Hepatocyte (in vitro differentiated cells): ENCODE measurements around the gene TMEM225B. TPM values are rescaled to one million over a fixed set of nuclear protein-coding genes. Genes with fewer than 3 reads are reported as not detected.

Source experiments
- DNase-seq: peaks from one replicate; pipeline ENCODE4 v3.0.0-alpha.2; 2016; ENCODE audit warnings: low spot score
- H2AFZ ChIP-seq: fragments of 200-600 bp; sonication (generic); 2 replicates; pipeline ENCODE4 v1.6.0; 2016; ENCODE audit warnings: antibody characterized with exemption, mild to moderate bottlenecking
- H3K27ac ChIP-seq: fragments of 200-600 bp; sonication (generic); 2 replicates; pipeline ENCODE4 v1.5.1; 2016; ENCODE audit warnings: mild to moderate bottlenecking
- H3K27me3 ChIP-seq: fragments of 200-600 bp; sonication (generic); 2 replicates; pipeline ENCODE4 v1.6.1; 2016
- H3K36me3 ChIP-seq: fragments of 200-600 bp; sonication (generic); replicated peaks from 2 replicates; pipeline ENCODE4 v1.5.1; 2016; ENCODE audit warnings: low read depth; ENCODE audit not compliant: insufficient read depth
- H3K4me1 ChIP-seq: fragments of 200-600 bp; sonication (generic); 2 replicates; pipeline ENCODE4 v1.5.1; 2016; ENCODE audit warnings: mild to moderate bottlenecking, moderate library complexity; ENCODE audit not compliant: insufficient read depth
- H3K4me2 ChIP-seq: fragments of 200-600 bp; sonication (generic); 2 replicates; pipeline ENCODE4 v1.6.0; 2016
- H3K4me3 ChIP-seq: fragments of 200-600 bp; sonication (generic); 2 replicates; pipeline ENCODE4 v1.5.1; 2016; ENCODE audit warnings: mild to moderate bottlenecking
- H3K79me2 ChIP-seq: fragments of 200-600 bp; sonication (generic); 2 replicates; pipeline ENCODE4 v1.6.0; 2017; ENCODE audit warnings: mild to moderate bottlenecking
- H3K9me2 ChIP-seq: fragments of 200-600 bp; sonication (generic); replicated peaks from 2 replicates; pipeline ENCODE4 v1.6.0; 2017; ENCODE audit warnings: mild to moderate bottlenecking; ENCODE audit not compliant: insufficient read depth
- H3K9me3 ChIP-seq: fragments of 200-600 bp; sonication (generic); 2 replicates; pipeline ENCODE4 v1.5.1; 2016; ENCODE audit warnings: low read depth, mild to moderate bottlenecking
- H4K20me1 ChIP-seq: fragments of 200-600 bp; sonication (generic); 2 replicates; pipeline ENCODE4 v1.6.0; 2016; ENCODE audit warnings: mild to moderate bottlenecking; ENCODE audit not compliant: insufficient read depth, poor library complexity, severe bottlenecking
- EZH2 ChIP-seq: fragments of 200-600 bp; sonication (generic); IDR thresholded peaks from 2 replicates; pipeline ENCODE4 v1.6.1; 2016; ENCODE audit warnings: antibody characterized with exemption, mild to moderate bottlenecking, borderline replicate concordance
- EZH2phosphoT487 ChIP-seq: fragments of 200-600 bp; sonication (generic); IDR thresholded peaks from one replicate; pipeline ENCODE4 v1.6.1; 2018; ENCODE audit warnings: antibody characterized with exemption, mild to moderate bottlenecking, low read depth, moderate library complexity; ENCODE audit not compliant: unreplicated experiment, severe bottlenecking
- WGBS: methylation state at CpG from one replicate; pipeline ENCODE4 v1.1.6; 2016; ENCODE audit warnings: low lambda C conversion rate; ENCODE audit errors: missing lambda C conversion rate; 5-methylcytosine and 5-hydroxymethylcytosine counted together
- polyA plus RNA-seq: library from polyadenylated mRNA; unstranded; fragments of >200 nt; fragmentation: Nextera tagmentation; extraction: Ambion mirVana; gene quantifications from 2 replicates; pipeline ENCODE4 v1.2.1, GENCODE V29; 2016
- total RNA-seq: library from RNA; depleted of rRNA; stranded (reverse); fragments of >200 nt; gene quantifications from 2 replicates; pipeline ENCODE4 v1.2.3, GENCODE V29; 2014
- TF ChIP-seq, protein P1 (sequence below): fragments of 200-600 bp; sonication (generic); IDR thresholded peaks from 2 replicates; pipeline ENCODE4 v1.5.1; 2016; ENCODE audit warnings: antibody characterized with exemption, mild to moderate bottlenecking; ENCODE audit not compliant: poor library complexity

TMEM225B gene
- total and polyA plus RNA-seq, 2 experiments from 2014 or later: 0.12 to 0.20 TPM

DNA sequence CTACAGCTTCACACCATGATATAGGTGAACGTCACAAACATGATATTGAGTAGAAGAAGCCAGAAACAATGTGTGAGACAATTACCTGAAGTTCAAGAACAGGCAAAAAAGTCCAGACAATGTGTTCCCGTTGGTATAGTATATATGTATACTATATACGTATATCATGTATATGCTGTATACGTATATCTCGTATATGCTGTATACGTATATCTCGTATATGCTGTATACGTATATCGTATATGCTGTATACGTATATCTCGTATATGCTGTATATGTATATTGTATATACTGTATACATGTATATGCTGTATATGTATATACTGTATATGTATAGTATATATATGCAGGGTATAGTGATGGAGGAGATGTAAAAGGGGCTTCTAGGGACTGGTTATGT lies 29.4 kb downstream of the TMEM225B start:
- DNase-seq: no peak
- Histone ChIP-seq H3K27me3 (no peaks in the 10 kb centered on the region), H3K9me2 (no peaks in the 10 kb centered on the region), H4K20me1 (no peaks in the 10 kb centered on the region), H3K4me3 (no peak overlapping the region), H2AFZ (no peak overlapping the region), H3K27ac (no peak overlapping the region), H3K4me1 (no peaks in the 10 kb centered on the region), H3K4me2 (no peak overlapping the region), H3K9me3 (no peaks in the 10 kb centered on the region), H3K79me2 (peaks cover 3% of the 10 kb centered on the region), H3K36me3 (no peaks in the 10 kb centered on the region)
- 96% methylated on average over 11 of the region's 11 CpGs for WGBS
- no peak for TF ChIP-seq EZH2phosphoT487
- TF ChIP-seq, protein P1, sequence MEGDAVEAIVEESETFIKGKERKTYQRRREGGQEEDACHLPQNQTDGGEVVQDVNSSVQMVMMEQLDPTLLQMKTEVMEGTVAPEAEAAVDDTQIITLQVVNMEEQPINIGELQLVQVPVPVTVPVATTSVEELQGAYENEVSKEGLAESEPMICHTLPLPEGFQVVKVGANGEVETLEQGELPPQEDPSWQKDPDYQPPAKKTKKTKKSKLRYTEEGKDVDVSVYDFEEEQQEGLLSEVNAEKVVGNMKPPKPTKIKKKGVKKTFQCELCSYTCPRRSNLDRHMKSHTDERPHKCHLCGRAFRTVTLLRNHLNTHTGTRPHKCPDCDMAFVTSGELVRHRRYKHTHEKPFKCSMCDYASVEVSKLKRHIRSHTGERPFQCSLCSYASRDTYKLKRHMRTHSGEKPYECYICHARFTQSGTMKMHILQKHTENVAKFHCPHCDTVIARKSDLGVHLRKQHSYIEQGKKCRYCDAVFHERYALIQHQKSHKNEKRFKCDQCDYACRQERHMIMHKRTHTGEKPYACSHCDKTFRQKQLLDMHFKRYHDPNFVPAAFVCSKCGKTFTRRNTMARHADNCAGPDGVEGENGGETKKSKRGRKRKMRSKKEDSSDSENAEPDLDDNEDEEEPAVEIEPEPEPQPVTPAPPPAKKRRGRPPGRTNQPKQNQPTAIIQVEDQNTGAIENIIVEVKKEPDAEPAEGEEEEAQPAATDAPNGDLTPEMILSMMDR: no peak
- no peak for TF ChIP-seq EZH2

DNA sequence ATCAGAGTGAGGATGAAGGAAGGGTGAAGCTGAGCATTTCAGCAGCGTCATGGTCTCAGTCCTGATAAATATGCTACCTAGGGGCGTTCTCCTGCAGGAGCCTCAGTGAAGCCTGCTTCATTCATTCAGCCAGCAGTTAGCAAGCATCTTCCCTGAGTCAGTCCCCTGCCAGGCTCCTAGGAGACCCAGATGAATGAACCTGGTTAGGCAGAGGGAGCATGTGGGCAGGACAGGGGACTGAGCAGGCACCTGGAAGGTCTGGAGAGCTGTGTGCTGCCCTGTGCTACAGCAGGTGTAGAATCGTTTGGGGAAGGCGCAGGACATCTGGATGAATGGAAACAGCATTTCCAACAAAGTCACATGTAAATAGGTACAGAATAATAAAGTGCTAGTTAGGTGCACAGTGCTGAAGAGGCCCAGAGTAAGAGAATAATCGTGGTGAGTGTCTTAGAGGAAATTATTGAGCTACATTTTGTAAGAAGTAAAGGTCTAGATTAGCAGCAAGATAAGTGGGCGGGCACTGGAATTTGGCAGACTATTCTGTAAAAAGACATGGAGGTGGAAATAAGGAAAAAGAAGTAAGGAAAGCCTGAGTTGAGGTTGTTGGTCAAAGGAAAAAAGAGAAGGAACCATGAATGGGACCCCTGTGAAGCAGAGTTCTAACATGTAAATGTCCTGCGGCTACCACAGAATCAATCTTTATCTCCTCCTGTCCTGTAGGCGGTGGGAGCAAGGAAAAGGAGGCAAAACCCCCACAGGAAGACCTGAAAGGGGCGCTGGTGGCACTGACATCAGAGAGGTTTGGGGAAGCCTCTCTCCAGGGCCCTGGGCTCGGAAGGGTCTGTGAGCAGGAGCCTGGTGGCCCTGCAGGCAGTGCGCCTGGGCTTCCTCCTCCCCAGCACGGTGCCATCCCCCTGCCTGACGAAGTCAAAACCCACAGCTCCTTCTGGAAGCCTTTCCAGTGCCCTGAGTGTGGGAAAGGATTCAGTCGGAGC lies 30.7 kb downstream of the TMEM225B start:
- DNase-seq: no peak
- Histone ChIP-seq H3K4me2 (no peak overlapping the region), H3K27me3 (no peaks in the 10 kb centered on the region), H3K9me2 (no peaks in the 10 kb centered on the region), H2AFZ (no peak overlapping the region), H4K20me1 (no peaks in the 10 kb centered on the region), H3K36me3 (no peaks in the 10 kb centered on the region), H3K9me3 (no peaks in the 10 kb centered on the region), H3K79me2 (peaks cover 3% of the 10 kb centered on the region), H3K4me1 (no peaks in the 10 kb centered on the region), H3K4me3 (no peak overlapping the region), H3K27ac (no peak overlapping the region)
- 88% methylated on average over 14 of the region's 14 CpGs for WGBS
- TF ChIP-seq, protein P1: no peak
- TF ChIP-seq EZH2: no peak
- no peak for TF ChIP-seq EZH2phosphoT487

DNA sequence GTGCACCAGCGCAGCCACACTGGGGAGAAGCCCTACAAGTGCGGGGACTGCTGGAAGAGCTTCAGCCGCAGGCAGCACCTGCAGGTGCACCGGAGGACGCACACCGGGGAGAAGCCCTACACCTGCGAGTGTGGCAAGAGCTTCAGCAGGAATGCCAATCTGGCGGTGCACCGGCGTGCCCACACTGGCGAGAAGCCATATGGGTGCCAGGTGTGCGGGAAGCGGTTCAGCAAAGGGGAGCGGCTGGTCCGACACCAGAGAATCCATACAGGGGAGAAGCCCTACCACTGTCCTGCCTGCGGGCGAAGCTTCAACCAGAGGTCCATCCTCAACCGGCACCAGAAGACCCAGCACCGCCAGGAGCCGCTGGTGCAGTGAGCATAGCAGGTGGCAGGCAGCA lies 31.6 kb downstream of the TMEM225B start:
- Histone ChIP-seq H3K36me3 (no peaks in the 10 kb centered on the region), H3K79me2 (peaks cover 3% of the 10 kb centered on the region)
- WGBS: 95% methylated on average over 20 of the region's 20 CpGs

More for the DNA sequence above, 31.6 kb downstream of the TMEM225B start:
- Histone ChIP-seq H3K27ac (no peak overlapping the region), H3K9me3 (no peaks in the 10 kb centered on the region), H2AFZ (no peak overlapping the region), H3K4me3 (no peak overlapping the region), H4K20me1 (no peaks in the 10 kb centered on the region), H3K9me2 (no peaks in the 10 kb centered on the region), H3K4me2 (no peak overlapping the region), H3K4me1 (no peaks in the 10 kb centered on the region), H3K27me3 (no peaks in the 10 kb centered on the region)
- TF ChIP-seq, protein P1: no peak
- TF ChIP-seq EZH2phosphoT487: no peak
- TF ChIP-seq EZH2: no peak
- DNase-seq: no peak
